DMS114 treated with DMSO at 0.1 percent for 48 hours (cell line): ENCODE data around the gene CD8B2.
"Not testable (repeated sequence)": the region's sequence is repeated elsewhere in the genome, so short reads cannot be mapped to it uniquely, and the experiment has no call there.

ENCODE experiments used
- DNase-seq: peaks from one replicate; lab custom pipeline; 2025; ENCODE audit not compliant: unreplicated experiment; lab: John Stamatoyannopoulos, UW

Gene CD8B2

DNA sequence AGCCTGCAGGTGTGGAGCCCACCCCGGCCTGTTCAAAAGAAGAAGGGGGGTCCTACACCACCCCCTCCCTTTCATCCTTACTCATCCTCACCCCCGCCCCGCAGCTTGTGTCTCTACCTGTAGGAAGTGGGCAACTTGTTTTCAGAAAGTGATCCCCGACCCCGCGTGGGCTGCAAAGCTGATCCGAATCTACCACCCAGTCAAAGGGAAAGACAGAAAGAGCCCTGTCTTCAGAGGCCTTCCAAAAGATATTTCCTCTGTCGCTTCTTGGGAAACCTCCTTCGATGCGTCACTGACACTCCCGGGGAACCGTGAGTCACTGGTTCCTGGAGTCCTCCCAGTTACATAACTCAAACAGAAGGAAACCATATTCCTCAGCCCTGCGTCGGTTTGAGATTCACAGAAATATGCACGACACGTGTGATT lies 24.3 kb downstream of the CD8B2 start:
- DNase-seq = not testable (repeated sequence)

DNA sequence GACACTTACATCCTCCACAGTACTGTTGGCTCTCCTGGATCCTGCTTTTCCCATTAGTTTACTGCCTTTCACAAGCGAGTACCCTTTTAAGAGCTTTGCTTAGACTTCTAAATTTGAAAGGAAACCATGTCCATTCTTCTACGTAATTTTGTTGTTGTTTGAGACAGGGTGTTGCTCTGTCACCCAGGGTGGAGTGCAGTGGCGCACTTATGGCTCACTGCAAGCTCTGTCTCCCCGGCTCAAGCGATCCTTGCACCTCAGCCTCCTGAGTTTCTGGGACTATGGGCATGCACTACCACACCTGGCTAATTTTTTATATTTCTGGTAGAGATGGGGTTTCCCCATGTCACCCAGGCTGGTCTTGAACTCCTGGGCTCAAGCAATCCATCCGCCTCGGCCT lies 24.8 kb downstream of the CD8B2 start:
- DNase-seq = not testable (repeated sequence)

DNA sequence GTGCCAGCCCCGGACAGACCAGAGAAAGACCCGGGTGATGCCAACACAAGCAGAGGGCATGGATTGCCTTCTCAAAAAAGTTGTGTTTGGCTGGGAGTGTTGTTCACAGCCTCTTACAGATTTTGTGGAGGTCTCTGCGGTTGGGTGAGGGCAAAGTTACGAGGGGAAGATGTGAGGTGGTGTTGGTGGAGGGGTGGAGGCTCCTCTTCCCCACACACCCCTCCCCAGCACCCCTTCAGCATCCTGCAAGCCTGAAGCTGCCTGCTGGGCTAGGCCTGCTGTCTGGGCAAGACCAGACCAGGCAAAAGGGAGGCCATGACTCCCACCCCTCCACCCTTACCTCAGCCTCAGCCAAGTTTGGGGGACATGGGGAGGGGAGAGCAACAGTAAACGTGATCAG lies 26.2 kb downstream of the CD8B2 start:
- not testable (repeated sequence) for DNase-seq

DNA sequence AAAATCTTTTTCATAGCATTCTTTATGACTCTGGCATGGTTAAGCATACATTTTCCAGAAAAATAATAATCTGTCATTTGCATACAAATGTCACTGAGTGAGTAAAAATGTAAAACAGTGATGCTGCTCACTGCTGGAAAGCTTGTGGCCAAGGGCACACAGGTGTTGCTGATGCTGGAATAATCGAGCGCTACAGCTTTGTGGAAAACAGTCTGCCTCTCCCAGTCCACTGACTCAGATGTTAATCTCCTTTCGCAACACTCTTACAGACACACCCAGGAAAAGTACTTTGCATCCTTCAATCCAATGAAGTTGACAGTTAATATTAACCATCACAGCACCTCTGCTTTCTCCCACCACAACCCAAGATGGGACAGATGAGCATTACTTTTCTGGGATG lies 27.7 kb downstream of the CD8B2 start:
- DNase-seq = not testable (repeated sequence)

DNA sequence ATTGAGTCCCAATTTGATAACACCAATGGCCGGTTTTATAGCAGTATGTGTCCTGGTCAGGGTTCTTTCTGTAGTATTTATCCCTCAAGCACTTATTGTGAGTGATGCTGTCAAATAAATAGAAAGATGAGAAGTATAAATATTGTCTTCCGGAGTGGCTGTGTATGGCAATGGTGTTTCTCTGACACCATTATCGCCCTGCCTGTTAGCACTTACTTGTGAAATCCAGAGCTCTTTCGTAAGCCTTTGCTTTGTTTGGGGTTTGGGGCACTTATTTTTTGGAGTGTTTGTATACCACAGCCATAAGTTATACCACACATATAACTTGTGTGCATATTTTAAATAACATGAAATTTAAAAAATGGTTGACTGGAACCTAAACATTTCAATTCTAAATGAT lies 29.3 kb downstream of the CD8B2 start:
- no peak for DNase-seq

DNA sequence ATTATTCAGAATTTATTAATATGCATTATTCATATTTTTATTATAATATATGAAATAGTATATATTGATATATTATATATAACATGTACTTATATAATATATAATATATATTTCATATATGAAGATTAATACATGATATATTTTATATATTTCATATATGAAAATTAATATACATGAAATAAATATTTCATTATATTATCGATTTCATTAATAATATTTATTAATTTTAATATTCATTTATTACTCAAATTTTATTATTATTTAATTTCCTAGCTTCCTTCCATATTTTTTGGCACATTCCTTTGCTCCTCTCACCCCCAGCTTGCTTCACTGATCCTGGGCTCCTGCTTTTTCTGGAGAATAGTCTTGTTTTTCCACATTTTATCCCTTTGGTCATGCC lies 29.7 kb downstream of the CD8B2 start:
- DNase-seq = no peak

DNA sequence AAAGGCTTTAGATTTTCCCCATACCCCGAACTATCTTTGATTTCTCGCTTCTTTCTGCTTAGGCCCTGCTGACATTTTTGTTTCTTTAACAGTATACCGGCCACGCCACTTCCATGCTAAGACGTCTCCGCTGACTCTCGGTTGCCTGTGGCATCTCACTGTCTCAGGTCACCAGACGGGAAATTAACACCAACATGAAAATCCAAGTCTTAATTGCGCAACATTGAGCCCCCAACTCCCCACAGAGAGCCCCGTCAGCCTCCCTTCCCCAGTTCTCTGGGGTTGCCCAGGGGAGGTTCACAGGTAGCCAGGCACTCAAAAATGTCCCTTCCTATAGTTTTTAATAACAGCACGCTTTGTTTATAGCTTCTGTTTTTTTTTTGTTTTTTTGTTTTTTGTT lies 30.2 kb downstream of the CD8B2 start:
- no peak for DNase-seq

DNA sequence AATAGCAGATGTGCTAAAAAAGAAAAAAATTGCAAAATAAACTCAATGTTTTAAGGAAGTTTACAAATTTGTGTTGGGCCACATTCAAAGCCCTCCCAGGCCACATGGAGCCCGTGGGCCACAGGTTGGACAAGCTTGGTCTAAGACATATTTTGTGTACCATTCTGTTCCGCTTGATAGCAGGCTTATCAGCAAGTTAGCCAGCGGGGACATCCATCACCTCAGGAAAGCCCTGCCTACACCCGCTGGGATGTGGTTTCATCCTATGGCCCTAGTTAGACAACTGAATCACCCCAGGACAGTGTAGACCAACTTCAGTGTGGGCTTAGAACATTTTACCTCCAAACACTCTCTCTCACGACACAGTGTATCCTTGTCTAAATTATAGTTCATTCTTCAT lies 32.6 kb downstream of the CD8B2 start:
- DNase-seq = no peak

DNA sequence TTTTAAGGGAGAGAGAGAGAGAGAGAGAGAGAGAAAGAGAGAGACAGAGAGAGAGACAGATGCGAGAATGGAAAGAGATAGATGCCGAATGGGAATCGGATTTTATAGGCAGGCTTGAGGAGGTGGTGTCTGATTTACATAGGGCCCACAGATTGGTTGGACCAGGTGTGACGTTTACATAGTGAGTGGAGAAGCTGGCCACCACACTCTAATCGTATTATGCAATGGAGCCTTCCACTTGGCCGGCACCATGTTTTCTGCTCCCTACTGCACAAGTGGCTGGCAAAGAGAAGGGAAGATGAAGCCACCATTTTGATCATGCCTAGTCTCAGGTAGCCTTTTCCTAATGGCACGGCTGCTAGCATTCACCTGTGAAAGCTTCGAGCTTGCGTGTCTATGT lies 33.9 kb downstream of the CD8B2 start:
- no peak for DNase-seq

DNA sequence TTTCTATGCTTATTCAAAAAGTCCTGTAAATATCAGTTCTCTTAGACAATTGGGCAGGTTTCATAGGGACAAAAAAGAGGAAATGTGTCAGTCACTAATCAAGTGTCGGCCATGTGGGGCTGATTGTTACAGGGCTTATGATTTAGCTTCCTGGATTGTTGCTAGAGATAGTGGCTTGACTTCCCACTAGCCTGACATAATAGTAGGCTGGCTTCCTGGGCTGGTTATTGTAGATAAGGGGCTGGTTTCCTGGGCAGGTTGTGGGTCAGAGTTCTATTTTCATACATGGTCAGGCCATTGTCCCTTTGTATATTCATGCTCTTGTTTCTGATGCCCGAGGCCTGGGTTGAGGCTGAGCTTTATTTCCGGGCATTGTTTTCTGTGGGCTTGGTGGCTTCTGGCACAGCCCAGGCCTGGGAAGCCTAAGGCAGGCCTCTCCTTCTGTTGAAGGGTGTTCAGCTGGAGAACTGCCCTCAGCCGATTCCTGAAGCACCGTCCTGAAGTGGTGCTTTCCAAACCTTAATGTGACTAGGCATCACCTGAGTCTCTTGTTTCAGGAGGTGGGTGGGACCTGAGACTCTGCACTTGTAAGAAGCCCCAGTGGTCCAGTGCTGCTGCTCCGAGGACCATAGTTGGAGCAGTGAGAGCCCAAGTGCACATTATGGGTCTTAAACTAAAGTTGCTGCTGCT lies 37.0 kb downstream of the CD8B2 start:
- no peak for DNase-seq

DNA sequence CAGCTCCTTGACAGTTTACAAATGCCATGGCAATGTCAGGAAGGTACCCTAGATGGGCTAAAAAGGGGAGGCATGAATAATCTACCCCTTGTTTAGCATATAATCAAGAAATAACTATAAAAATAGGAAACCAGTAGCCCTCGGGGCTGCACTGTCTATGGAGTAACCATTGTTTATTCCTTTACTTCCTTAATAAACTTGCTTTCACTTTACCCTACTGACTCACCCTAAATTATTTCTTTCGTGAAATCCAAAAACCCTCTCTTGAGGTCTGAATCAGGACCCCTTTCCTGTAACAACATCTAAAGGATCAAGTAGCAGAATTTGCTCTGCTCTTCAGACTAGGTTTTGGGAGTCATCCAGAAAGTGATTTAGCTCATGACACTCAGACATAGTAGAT lies 43.7 kb downstream of the CD8B2 start:
- DNase-seq = no peak

DNA sequence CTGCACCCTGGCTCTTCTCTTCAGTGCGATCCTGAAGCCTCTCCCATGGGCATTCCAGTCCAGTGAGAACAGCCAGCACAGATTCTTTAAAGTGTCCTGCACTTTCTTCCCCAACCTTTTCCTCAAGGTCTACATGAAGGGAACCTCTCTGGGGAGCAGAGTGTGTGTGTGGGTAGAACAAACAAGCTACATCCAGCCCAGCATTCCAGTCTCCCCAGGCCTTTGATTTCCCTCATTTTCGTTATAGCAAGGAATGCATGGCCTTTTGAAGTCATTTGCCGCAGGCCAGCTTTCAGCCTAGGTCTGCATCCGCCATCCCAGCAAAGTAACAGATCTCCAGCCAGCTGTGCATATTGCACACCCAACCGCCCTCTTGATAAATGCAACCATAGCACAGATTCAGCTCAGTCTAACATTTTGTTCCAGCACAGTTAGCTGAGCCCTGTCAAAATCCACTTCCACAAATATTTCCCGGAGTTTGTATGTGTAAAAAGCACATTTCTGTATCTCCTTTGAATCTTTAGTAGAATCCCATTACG lies 44.6 kb downstream of the CD8B2 start:
- no peak for DNase-seq

DNA sequence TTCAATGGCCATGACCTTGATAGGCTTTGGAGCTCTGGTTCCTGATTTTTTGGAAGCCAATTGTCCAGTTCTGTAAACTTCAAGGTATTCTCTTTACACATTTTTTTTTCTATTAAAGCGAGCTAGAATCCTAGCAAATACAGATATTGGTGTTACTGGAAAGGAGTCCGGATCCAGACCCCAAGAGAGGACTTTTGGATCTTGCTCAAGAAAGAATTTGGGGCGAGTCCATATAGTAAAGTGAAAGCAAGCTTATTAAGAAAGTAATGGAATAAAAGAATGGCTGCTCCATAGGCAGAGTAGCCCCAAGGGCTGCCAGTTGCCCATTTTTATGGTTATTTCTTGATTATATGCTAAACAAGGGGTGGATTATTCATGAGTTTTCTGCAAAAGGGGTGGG lies 45.1 kb downstream of the CD8B2 start:
- DNase-seq = no peak

DNA sequence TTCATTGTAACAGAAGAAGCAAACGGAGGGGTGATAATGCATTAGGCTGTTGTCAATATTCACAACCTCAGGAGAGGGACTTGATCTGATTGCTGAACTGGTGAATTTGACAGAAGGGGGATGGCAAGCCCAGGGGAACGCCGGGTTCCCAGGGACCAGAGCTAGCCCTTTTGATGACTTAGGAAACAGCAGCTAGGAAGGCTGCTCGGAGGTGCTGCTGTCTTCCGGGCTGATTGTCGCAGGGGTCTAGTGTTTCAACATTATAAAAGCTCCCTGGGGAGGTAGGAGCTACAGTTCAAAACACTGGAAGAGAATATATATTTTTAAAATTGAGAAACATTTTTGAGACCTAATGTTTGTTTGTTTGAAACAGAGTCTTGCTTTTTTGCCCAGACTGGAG lies 47.3 kb downstream of the CD8B2 start:
- DNase-seq = no peak

DNA sequence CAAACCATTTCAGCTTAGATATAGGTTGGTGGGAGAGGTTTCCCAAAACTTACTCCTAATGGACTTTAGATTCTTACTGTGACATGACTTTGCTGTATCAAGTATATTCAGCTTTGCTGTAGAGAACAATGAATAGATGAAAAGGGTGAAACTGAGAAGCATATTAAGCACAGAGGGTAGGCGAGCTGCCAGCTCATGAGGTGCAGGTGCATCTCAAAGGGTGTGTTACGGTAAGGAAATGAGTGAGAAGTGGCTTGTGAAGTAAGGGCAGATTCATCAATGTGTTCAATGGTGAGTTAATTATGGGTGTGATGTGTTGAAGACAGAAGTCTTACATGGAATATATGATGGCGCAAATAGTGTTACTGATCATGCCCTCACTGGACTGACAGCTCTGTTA lies 49.3 kb downstream of the CD8B2 start:
- DNase-seq = no peak

DNA sequence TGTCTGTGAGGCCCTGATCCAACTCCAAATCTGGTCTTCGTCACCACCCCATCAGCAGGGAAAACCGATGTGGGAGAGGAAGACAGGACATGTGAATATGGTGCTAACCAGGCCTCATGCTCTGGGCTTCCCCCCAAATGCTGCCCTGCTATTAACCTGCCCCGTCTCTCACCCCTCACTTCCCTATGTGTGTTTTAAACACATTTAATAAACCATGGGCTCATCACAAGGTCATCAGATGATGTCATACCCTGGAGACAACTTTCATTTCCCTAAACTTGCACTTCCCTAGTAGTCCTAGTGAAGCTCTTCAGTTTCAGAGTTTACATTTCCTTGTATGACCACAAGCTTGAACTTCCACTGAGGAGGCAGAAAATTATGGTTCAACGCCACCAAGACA lies 49.9 kb downstream of the CD8B2 start:
- DNase-seq = no peak

DNA sequence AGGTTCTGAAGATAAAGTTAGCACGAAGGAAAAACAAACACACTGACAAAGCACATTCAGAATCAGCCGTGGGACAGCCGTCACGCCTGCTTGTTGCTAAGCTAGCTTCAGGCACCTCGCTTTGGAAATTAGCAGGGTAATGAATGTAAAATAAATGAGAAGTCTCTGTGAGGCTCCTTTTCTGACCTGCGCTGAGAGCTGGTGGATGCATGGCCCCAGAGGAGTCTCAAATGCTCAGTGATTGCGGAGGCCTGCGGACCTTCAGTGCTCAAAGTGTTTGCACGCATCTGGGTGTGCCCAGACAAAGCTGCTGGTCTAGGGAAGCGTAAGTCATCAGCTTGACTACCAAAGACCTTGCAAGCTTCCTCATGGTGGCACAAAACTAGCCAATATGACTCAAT lies 50.6 kb downstream of the CD8B2 start:
- DNase-seq = no peak

DNA sequence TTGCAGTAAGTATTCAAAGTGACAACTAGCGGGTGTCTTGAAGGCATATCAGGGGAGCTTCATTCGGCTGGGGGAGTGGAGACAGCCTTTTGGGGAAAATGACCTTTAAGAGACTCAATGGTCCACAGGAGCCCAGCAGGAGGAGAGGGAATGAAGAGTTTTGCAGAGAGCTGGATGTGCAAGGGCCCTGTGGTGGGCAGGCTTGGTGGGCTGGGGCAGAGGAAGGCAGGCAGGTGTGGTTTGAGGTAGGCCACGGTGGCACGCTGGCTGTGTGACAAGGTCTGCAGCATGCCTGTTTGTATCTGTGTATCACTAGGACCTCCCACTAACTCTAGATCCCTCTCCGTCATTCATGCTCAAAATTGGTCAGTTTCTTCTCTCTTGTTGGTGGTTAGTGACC lies 53.7 kb downstream of the CD8B2 start:
- DNase-seq = no peak

DNA sequence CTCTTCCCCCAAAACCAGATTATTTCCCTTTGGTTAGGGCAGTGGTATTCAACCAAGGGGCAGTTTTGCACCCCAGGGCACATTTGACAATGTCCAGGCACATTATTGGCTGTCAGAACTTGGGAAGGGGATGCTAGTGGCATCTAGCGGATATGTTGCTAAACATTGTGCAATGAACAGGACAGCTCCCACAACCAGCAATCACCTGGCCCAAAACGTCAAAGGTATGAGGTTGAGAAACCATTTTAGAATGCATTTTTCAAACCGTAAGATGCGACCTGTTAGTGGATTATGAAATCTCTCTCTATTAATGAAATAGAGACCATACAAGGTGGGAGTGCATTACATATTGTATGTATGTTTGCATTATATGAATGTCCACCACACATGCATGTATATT lies 54.2 kb downstream of the CD8B2 start:
- no peak for DNase-seq

DNA sequence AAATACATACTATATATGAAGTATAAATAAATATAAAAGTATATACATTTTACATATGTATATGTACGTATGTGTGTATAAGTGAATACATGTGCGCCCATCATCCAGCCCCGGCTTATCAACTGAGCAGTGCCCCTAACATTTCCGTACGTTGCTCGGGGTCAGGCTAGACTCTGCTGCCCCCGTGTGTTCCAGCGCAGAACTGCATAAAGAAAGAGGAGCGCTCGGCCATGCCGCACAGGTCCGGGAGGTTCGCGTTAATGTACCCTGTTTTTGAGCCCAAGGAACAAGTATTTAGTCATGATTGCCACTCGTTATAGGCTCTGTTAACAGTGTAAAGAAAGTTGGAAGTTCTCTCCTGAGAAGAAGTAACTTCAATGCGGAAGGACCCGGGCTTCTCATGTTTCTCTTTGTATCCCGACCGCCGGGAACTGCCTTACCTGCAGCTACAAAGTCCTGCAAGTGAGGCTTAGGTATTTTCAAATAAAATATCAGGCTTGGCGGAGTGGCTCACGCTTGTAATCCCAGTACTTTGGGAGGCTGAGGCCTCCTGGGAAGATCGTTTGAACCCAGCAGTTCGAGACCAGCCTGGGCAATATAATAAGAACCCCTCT lies 55.7 kb downstream of the CD8B2 start:
- DNase-seq = peak; percentile 20

DNA sequence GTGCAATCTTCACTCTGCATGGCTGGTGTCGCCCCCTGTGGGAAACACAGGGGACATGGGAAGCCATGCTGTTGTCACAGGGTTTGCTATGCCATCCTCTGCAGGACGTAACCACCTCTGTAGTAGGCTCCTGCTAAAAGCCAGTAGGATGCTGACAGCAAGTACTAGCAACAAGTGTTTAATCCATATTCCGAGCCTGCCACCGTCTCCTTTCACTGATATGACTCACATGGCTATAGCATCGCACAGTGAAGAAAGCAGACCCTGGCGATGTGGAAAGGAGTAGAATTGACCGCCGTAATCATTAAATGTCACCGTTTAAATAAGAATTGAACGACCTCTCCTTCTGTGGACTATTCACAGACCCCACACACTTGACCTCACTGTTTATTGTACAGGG lies 57.8 kb downstream of the CD8B2 start:
- DNase-seq = no peak

DNA sequence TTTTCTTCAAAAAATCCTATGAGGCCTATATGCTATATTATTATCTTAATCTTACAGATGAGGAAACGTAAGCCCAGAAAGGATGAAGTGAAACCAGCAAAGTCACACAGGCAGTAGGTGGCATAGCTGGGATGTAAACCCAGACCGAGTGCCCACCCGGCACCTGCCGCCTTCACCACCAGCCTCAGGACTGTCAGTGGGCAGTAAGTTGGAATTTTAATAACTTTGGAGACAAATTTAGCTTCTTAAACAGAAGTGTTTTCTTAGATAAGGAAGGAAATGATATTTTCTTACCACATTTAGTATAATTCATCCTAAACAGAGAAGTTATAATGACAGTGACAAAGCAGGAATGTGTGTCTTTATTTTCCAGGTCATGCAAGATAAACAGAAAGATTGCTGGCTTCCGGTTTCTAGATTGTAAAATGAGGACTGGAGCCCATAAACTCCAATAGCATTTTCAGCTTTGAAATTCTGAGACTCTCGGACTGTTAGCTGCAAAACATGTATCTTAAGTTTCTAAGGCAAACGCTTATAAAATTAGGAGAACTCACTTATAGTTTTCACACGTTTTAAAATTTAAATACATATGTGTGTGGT lies 59.3 kb downstream of the CD8B2 start:
- DNase-seq = no peak
